Right lung (tissue), 5 donors: Measurements from ENCODE around the gene OTOA. TPM values are rescaled to one million over a fixed set of nuclear protein-coding genes. Genes with fewer than 3 reads are reported as not detected.

Experiments
- polyA plus RNA-seq, 5 donors: library from polyadenylated mRNA; unstranded; fragments of 120-200 nt; gene quantifications; one replicate each; pipeline versions ENCODE4 v1.2.1 to v1.2.3, GENCODE V29; 2013; ENCODE audit warnings: inconsistent platforms in 1 of 5, low replicate concordance in 1 of 5; ENCODE audit not compliant: insufficient read length in 5 of 5, insufficient read depth in 1 of 5

Gene OTOA
- polyA plus RNA-seq, 5 donors, result 0.11 to 0.26 (median 0.13) TPM; not detected in 2

Other genes starting within 250 kb of the OTOA start
- 100 to 1,000 TPM; 140 to 201 (median 168) TPM for gene METTL9, start 64.4 kb upstream of the OTOA start, polyA plus RNA-seq
- gene IGSF6, start 11.4 kb upstream of the OTOA start, polyA plus RNA-seq, result 1 to 10 TPM; 3.7 to 7.0 (median 6.2) TPM
- 100 to 1,000 TPM in 4 of 5 donors, 10 to 100 TPM in 1; 93.9 to 186 (median 166) TPM for gene NPIPB4, start 193.8 kb downstream of the OTOA start, polyA plus RNA-seq